Neural cell (in vitro differentiated cells): Measurements from ENCODE around the gene FAT2. TPM values are rescaled to one million over a fixed set of nuclear protein-coding genes. Genes with fewer than 3 reads are reported as not detected.

ENCODE experiments used
- H2AFZ ChIP-seq: fragments of 200-600, 300-800 bp; sonication (generic), shearing (Covaris generic); 2 replicates; pipeline ENCODE4 v1.6.0; 2014; ENCODE audit warnings: low read depth, mild to moderate bottlenecking, antibody characterized with exemption, low read length, moderate library complexity
- H3F3A ChIP-seq: fragments of 200-600 bp; shearing (Covaris generic); 2 replicates; pipeline ENCODE4 v1.6.1; 2016; ENCODE audit warnings: mild to moderate bottlenecking, moderate library complexity, mixed read lengths, antibody characterized with exemption, low read length; ENCODE audit not compliant: insufficient read depth, poor library complexity, severe bottlenecking
- H3K27ac ChIP-seq: fragments of 200-600, 300-800 bp; sonication (generic), shearing (Covaris generic); 2 replicates; pipeline ENCODE4 v1.5.1; 2014; ENCODE audit warnings: mild to moderate bottlenecking, low read length, moderate library complexity
- H3K27me3 ChIP-seq: fragments of 300-800, 200-600 bp; sonication (generic), shearing (Covaris generic); 2 replicates; pipeline ENCODE4 v1.6.0; 2014; ENCODE audit warnings: mild to moderate bottlenecking, low read depth, low read length, moderate library complexity; ENCODE audit not compliant: insufficient read depth
- H3K36me3 ChIP-seq: fragments of 300-800, 200-600 bp; sonication (generic), shearing (Covaris generic); 2 replicates; pipeline ENCODE4 v1.5.1; 2014; ENCODE audit warnings: mild to moderate bottlenecking, antibody characterized with exemption, low read length, moderate library complexity; ENCODE audit not compliant: insufficient read depth
- H3K4me2 ChIP-seq: fragments of 300-800, 200-600 bp; sonication (generic), shearing (Covaris generic); 2 replicates; pipeline ENCODE4 v1.6.0; 2014; ENCODE audit warnings: mild to moderate bottlenecking, low read length
- H3K4me3 ChIP-seq: fragments of 300-800, 200-600 bp; sonication (generic), shearing (Covaris generic); 2 replicates; pipeline ENCODE4 v1.5.1; 2014; ENCODE audit warnings: mild to moderate bottlenecking, low read length, moderate library complexity
- H3K79me2 ChIP-seq: fragments of 200-600 bp; shearing (Covaris generic); replicated peaks from 2 replicates; pipeline ENCODE4 v1.6.0; 2014; ENCODE audit warnings: mild to moderate bottlenecking, low read length, moderate library complexity; ENCODE audit not compliant: insufficient read depth
- H3K9ac ChIP-seq: fragments of 300-800, 200-600 bp; sonication (generic), shearing (Covaris generic); 2 replicates; pipeline ENCODE4 v1.6.1; 2016; ENCODE audit warnings: mild to moderate bottlenecking, low read length, mixed read lengths
- H3K9me2 ChIP-seq: fragments of 200-600 bp; shearing (Covaris generic); 2 replicates; pipeline ENCODE4 v1.6.1; 2016; ENCODE audit warnings: mild to moderate bottlenecking, low read length, mixed read lengths; ENCODE audit not compliant: insufficient read depth
- H3K9me3 ChIP-seq: fragments of 200-600, 300-800 bp; sonication (generic), shearing (Covaris generic); 2 replicates; pipeline ENCODE4 v1.6.1; 2016; ENCODE audit warnings: mild to moderate bottlenecking, mixed run types, low read length, moderate library complexity, mixed read lengths
- H4K20me1 ChIP-seq: fragments of 200-600 bp; shearing (Covaris generic); 2 replicates; pipeline ENCODE4 v1.6.1; 2016; ENCODE audit warnings: mild to moderate bottlenecking, mixed run types; ENCODE audit not compliant: insufficient read depth
- EP300 ChIP-seq: fragments of 450-650 bp; conservative IDR thresholded peaks from 2 replicates; pipeline ENCODE4 v1.6.1; 2014; ENCODE audit warnings: antibody characterized with exemption, mild to moderate bottlenecking, moderate library complexity; ENCODE audit not compliant: poor library complexity, severe bottlenecking
- EZH2 ChIP-seq: fragments of 200-600, 300-800 bp; shearing (Covaris generic), sonication (generic); IDR thresholded peaks from 2 replicates; pipeline ENCODE4 v1.6.1; 2014; ENCODE audit warnings: antibody characterized with exemption, low read length, borderline replicate concordance, mild to moderate bottlenecking; ENCODE audit not compliant: insufficient read depth, poor library complexity, severe bottlenecking
- MXI1 ChIP-seq: fragments of 450-650 bp; conservative IDR thresholded peaks from 2 replicates; pipeline ENCODE4 v1.6.1; 2014; ENCODE audit warnings: antibody characterized with exemption, mild to moderate bottlenecking; ENCODE audit not compliant: poor library complexity, severe bottlenecking
- POLR2AphosphoS5 ChIP-seq: IDR thresholded peaks from 2 replicates; pipeline ENCODE4 v1.6.1; 2012
- RAD21 ChIP-seq: fragments of 450-650 bp; conservative IDR thresholded peaks from 2 replicates; pipeline ENCODE4 v1.6.1; 2014; ENCODE audit warnings: antibody characterized with exemption, mild to moderate bottlenecking, moderate library complexity
- REST ChIP-seq: IDR thresholded peaks from 2 replicates; pipeline ENCODE4 v1.6.1; 2012; ENCODE audit warnings: borderline replicate concordance
- SMC3 ChIP-seq: fragments of 450-650 bp; conservative IDR thresholded peaks from 2 replicates; pipeline ENCODE4 v1.6.1; 2014; ENCODE audit warnings: antibody characterized with exemption, mild to moderate bottlenecking, moderate library complexity; ENCODE audit not compliant: poor library complexity
- TAF1 ChIP-seq: IDR thresholded peaks from 2 replicates; pipeline ENCODE4 v1.6.1; 2012; ENCODE audit warnings: low read depth
- polyA plus RNA-seq: library from polyadenylated mRNA; depleted of rRNA; stranded (reverse); fragments of >200 nt; gene quantifications from 2 replicates; pipeline ENCODE4 v1.2.3, GENCODE V29; 2014
- TF ChIP-seq, protein P1 (sequence below): fragments of 450-650 bp; IDR thresholded peaks from 2 replicates; pipeline ENCODE4 v1.5.1; 2014; ENCODE audit warnings: antibody characterized with exemption, mild to moderate bottlenecking, moderate library complexity; ENCODE audit not compliant: poor library complexity, severe bottlenecking

The FAT2 gene
- polyA plus RNA-seq, 1 donor from 2014 or later, result not detected

GRCh38 chr5:151601391-151601790 lies 10.3 kb upstream of the FAT2 start:
- Histone ChIP-seq H3F3A (no peaks in the 10 kb centered on the region), H3K4me3 (no peak overlapping the region), H4K20me1 (no peaks in the 10 kb centered on the region), H3K36me3 (no peaks in the 10 kb centered on the region), H3K9ac (no peak overlapping the region), H3K79me2 (no peaks in the 10 kb centered on the region), H3K27me3 (no peaks in the 10 kb centered on the region), H3K27ac (no peak overlapping the region), H2AFZ (no peak overlapping the region), H3K9me3 (no peaks in the 10 kb centered on the region), H3K9me2 (no peaks in the 10 kb centered on the region), H3K4me2 (no peak overlapping the region)
- no peak for TF ChIP-seq REST
- no peak for TF ChIP-seq SMC3
- TF ChIP-seq TAF1, result no peak
- TF ChIP-seq, protein P1, sequence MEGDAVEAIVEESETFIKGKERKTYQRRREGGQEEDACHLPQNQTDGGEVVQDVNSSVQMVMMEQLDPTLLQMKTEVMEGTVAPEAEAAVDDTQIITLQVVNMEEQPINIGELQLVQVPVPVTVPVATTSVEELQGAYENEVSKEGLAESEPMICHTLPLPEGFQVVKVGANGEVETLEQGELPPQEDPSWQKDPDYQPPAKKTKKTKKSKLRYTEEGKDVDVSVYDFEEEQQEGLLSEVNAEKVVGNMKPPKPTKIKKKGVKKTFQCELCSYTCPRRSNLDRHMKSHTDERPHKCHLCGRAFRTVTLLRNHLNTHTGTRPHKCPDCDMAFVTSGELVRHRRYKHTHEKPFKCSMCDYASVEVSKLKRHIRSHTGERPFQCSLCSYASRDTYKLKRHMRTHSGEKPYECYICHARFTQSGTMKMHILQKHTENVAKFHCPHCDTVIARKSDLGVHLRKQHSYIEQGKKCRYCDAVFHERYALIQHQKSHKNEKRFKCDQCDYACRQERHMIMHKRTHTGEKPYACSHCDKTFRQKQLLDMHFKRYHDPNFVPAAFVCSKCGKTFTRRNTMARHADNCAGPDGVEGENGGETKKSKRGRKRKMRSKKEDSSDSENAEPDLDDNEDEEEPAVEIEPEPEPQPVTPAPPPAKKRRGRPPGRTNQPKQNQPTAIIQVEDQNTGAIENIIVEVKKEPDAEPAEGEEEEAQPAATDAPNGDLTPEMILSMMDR, result no peak
- no peak for TF ChIP-seq EP300
- no peak for TF ChIP-seq MXI1
- TF ChIP-seq POLR2AphosphoS5, result no peak
- TF ChIP-seq RAD21, result no peak
- TF ChIP-seq EZH2, result no peak

GRCh38 chr5:151600069-151600665 lies 9.0 kb upstream of the FAT2 start:
- H3K9ac ChIP-seq, result no peak overlapping the region
- no peak overlapping the region for H2AFZ ChIP-seq
- H3K27me3 ChIP-seq, result no peaks in the 10 kb centered on the region
- H3K36me3 ChIP-seq, result no peaks in the 10 kb centered on the region
- no peak overlapping the region for H3K4me2 ChIP-seq
- no peaks in the 10 kb centered on the region for H3K9me2 ChIP-seq
- no peaks in the 10 kb centered on the region for H3K79me2 ChIP-seq
- TF ChIP-seq RAD21 (no peak), TAF1 (no peak), EP300 (no peak), REST (no peak), POLR2AphosphoS5 (no peak), MXI1 (no peak), EZH2 (no peak), SMC3 (no peak)
- TF ChIP-seq, protein P1, result no peak
- no peaks in the 10 kb centered on the region for H4K20me1 ChIP-seq
- H3K4me3 ChIP-seq, result no peak overlapping the region
- no peaks in the 10 kb centered on the region for H3K9me3 ChIP-seq
- H3F3A ChIP-seq, result no peaks in the 10 kb centered on the region
- H3K27ac ChIP-seq, result no peak overlapping the region
